Measurements from ENCODE around the gene PLAC1. TPM values are rescaled to one million over a fixed set of nuclear protein-coding genes. Genes with fewer than 3 reads are reported as not detected.

Gene PLAC1
- total and polyA plus RNA-seq, 2 experiments from 2014 or later: 0.50 to 0.83 TPM

- peaks cover 5% of the 10 kb centered on the region for H3K27me3 Mint-ChIP-seq (ENCODE audit: insufficient read depth, low read depth, poor library complexity)
- H3K27ac ChIP-seq (ENCODE audit: low read depth): no peak overlapping the region
- H3K9me2 ChIP-seq (ENCODE audit: insufficient read depth): no peaks in the 10 kb centered on the region
- TF ChIP-seq EZH2phosphoT487 (IDR thresholded peaks at IDR 0.05; ENCODE audit: unreplicated experiment) (no peak), REST (IDR thresholded peaks at IDR 0.05; ENCODE audit: unreplicated experiment) (no peak), STAT1 (IDR thresholded peaks at IDR 0.05; ENCODE audit: unreplicated experiment) (no peak)
- no peaks in the 10 kb centered on the region for H3K27me3 ChIP-seq (ENCODE audit: insufficient read depth)
- H3K27ac Mint-ChIP-seq: no peak overlapping the region
- H3K4me3 Mint-ChIP-seq: no peak overlapping the region
- H3F3A ChIP-seq (replicated peaks; ENCODE audit: low read depth): no peaks in the 10 kb centered on the region
- no peak overlapping the region for H3K4me3 ChIP-seq
- H3K4me1 ChIP-seq (ENCODE audit: insufficient read depth): peaks cover 8% of the 10 kb centered on the region; the same call in 1 of the 2 replicates
- H3K36me3 Mint-ChIP-seq (ENCODE audit: low read depth): no peaks in the 10 kb centered on the region
- H3K36me3 ChIP-seq (ENCODE audit: insufficient read depth): no peaks in the 10 kb centered on the region
- no peaks in the 10 kb centered on the region for H3K79me2 ChIP-seq (replicated peaks; ENCODE audit: insufficient read depth)
- ATAC-seq (no peak), DNase-seq (ENCODE audit: low spot score) (no peak)
- peaks cover 15% of the 10 kb centered on the region for H3K4me1 Mint-ChIP-seq
- no peaks in the 10 kb centered on the region; the same call in 2 of the 3 replicates for H3K9me3 Mint-ChIP-seq
- no peak overlapping the region for H3K4me2 ChIP-seq
- no peak overlapping the region for H2AFZ ChIP-seq
- H4K20me1 ChIP-seq (replicated peaks; ENCODE audit: insufficient read depth): no peaks in the 10 kb centered on the region
These were observed 421 bp upstream of the PLAC1 start for GRCh38 chrX:134658760-134659023.

DNA sequence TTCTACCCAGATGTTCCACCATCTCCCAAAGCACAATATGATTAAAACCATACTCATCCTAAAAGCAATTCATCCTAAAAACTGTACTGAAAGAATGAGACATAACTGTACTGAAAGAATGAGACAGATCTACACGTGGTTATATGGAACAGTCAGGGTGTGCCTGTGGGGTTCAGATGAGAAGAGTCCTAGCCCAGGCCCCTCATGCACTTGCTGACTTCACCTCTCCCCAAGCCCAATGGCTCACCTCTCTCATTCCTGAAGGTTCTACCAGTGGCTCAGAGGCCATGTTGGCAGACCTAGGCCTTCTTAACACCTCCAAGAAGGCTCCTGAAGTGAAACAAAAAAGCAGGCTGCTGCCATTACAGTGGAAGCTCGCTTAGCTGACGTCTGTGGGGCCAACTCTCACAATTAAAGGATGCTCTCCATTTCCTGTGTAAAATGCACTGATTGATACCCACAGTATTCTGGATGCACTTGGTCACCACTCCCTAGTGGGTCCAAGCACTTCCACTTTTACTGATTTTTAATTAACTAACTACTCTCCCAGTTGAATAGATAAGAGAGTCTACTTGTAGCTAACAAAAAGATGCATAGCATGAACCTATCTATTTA, 3.8 kb downstream of the PLAC1 start:
- H3K36me3 Mint-ChIP-seq (ENCODE audit: low read depth): no peaks in the 10 kb centered on the region
- peaks cover 3% of the 10 kb centered on the region; the same call in 1 of the 3 replicates for H3K4me1 Mint-ChIP-seq
- ATAC-seq (no peak), DNase-seq (ENCODE audit: low spot score) (no peak)
- no peak overlapping the region for H3K4me3 Mint-ChIP-seq
- no peaks in the 10 kb centered on the region for H3K27me3 ChIP-seq (ENCODE audit: insufficient read depth)
- no peaks in the 10 kb centered on the region; the same call in 2 of the 3 replicates for H3K9me3 Mint-ChIP-seq
- H3K4me2 ChIP-seq: no peak overlapping the region
- no peaks in the 10 kb centered on the region for H3F3A ChIP-seq (replicated peaks; ENCODE audit: low read depth)
- no peak overlapping the region for H3K4me3 ChIP-seq
- H3K27me3 Mint-ChIP-seq (ENCODE audit: insufficient read depth, low read depth, poor library complexity): peaks cover 2% of the 10 kb centered on the region
- H3K79me2 ChIP-seq (replicated peaks; ENCODE audit: insufficient read depth): no peaks in the 10 kb centered on the region
- no peak overlapping the region for H3K27ac ChIP-seq (ENCODE audit: low read depth)
- no peaks in the 10 kb centered on the region for H3K4me1 ChIP-seq (ENCODE audit: insufficient read depth)
- H3K36me3 ChIP-seq (ENCODE audit: insufficient read depth): no peaks in the 10 kb centered on the region
- H3K9me2 ChIP-seq (ENCODE audit: insufficient read depth): no peaks in the 10 kb centered on the region
- no peak overlapping the region for H3K27ac Mint-ChIP-seq
- no peak overlapping the region for H2AFZ ChIP-seq
- H4K20me1 ChIP-seq (replicated peaks; ENCODE audit: insufficient read depth): no peaks in the 10 kb centered on the region
- TF ChIP-seq CREB1 (CRISPR knock-in tag; IDR thresholded peaks at IDR 0.05; ENCODE audit: low read depth) (no peak), ZNF114 (CRISPR knock-in tag; IDR thresholded peaks at IDR 0.05) (no peak), ETS1 (IDR thresholded peaks at IDR 0.05) (no peak), JUNB (IDR thresholded peaks at IDR 0.05; ENCODE audit: unreplicated experiment) (no peak), POLR2AphosphoS5 (IDR thresholded peaks at IDR 0.05; ENCODE audit: low read depth) (no peak), ZNF331 (CRISPR knock-in tag; IDR thresholded peaks at IDR 0.05; ENCODE audit: low read depth) (no peak), ZNF462 (CRISPR knock-in tag; IDR thresholded peaks at IDR 0.05) (no peak), EZH2phosphoT487 (IDR thresholded peaks at IDR 0.05; ENCODE audit: unreplicated experiment) (no peak)
